HCT116 (cell line): ENCODE data around the gene PRSS57. TPM values are rescaled to one million over a fixed set of nuclear protein-coding genes. Genes with fewer than 3 reads are reported as not detected.

Experiments
- ATAC-seq: fragments of 200-7000 bp; cut with Tn5 transposase; 2 replicates; pipeline ENCODE4 v1.9.1; 2020; ENCODE audit warnings: mild to moderate bottlenecking, moderate library complexity
- BruUV-seq: library from RNA; stranded (reverse); fragments of 400-500 nt; replicated peaks from 2 replicates; lab custom pipeline; 2021; lab: Mats Ljungman, UMichigan
- CTCF ChIA-PET: fragments of 300-600 bp; sonication (Branson Sonifier 250); formaldehyde crosslinking; loops from one replicate; lab custom pipeline; 2021; ENCODE audit warnings: antibody characterized with exemption; lab: Charles Lee
- POLR2A ChIA-PET: fragments of 300-600, 350-600 bp; sonication (Branson Sonifier 250); formaldehyde crosslinking; loops from one replicate; lab custom pipeline; 2021; ENCODE audit warnings: antibody characterized with exemption; lab: Charles Lee
- RAD21 ChIA-PET, 2 experiments: fragments of 300-600 bp; sonication (Branson Sonifier 250); formaldehyde crosslinking; loops; one replicate each; lab custom pipeline; 2023; ENCODE audit warnings: low total read pairs in 2 of 2; ENCODE audit not compliant: uncharacterized antibody in 2 of 2, unreplicated experiment in 2 of 2, low non-redundant PET in 1 of 2; lab: Charles Lee
- DNase-seq: peaks from one replicate; pipeline ENCODE4 v3.0.0-alpha.2; 2010; ENCODE audit warnings: low read depth, low spot score
- H2AFZ ChIP-seq: fragments of 200-600 bp; shearing (Covaris generic), sonication (generic); 2 replicates; pipeline ENCODE4 v1.6.1; 2017; ENCODE audit warnings: low read depth, mixed run types, mixed read lengths, antibody characterized with exemption, low read length; ENCODE audit not compliant: poor library complexity, severe bottlenecking
- H3K27ac ChIP-seq: 2 replicates; pipeline ENCODE4 v1.5.1; 2012; ENCODE audit warnings: low read depth, low read length
- H3K27me3 ChIP-seq: fragments of 200-600 bp; sonication (generic); 2 replicates; pipeline ENCODE4 v1.6.1; 2016; ENCODE audit warnings: mixed run types, low read length, mixed read lengths; ENCODE audit not compliant: insufficient read depth
- H3K36me3 ChIP-seq, 2 experiments: fragments of 200-500 bp in 1 of 2; fragments of 200-600 bp in 1 of 2; sonication (Bioruptor generic) in 1 of 2; sonication (generic) in 1 of 2; 2 replicates each; pipeline versions ENCODE4 v1.5.1 to v1.6.1; 2014 to 2016; ENCODE audit warnings: low read length in 2 of 2, inconsistent platforms in 1 of 2, mixed read lengths in 1 of 2, mixed run types in 1 of 2; ENCODE audit not compliant: insufficient read depth in 2 of 2, control insufficient read depth in 1 of 2
- H3K4me1 ChIP-seq, 2 experiments: fragments of 200-600 bp in 1 of 2; sonication (generic) in 1 of 2; 2 replicates each; pipeline versions ENCODE4 v1.5.1 to v1.6.1; 2012 to 2017; ENCODE audit warnings: low read length in 2 of 2, inconsistent platforms in 1 of 2, mild to moderate bottlenecking in 1 of 2, mixed read lengths in 1 of 2, mixed run types in 1 of 2, moderate library complexity in 1 of 2; ENCODE audit not compliant: insufficient read depth in 2 of 2, control insufficient read depth in 1 of 2
- H3K4me2 ChIP-seq: fragments of 200-600 bp; sonication (generic); 2 replicates; pipeline ENCODE4 v1.6.1; 2017; ENCODE audit warnings: mixed run types, low read length, mixed read lengths
- H3K4me3 ChIP-seq, 2 experiments: fragments of 200-600 bp in 1 of 2; sonication (generic) in 1 of 2; replicated peaks in 1 of 2; 2 replicates each; pipeline ENCODE4 v1.5.1; 2011 to 2016; ENCODE audit warnings: low read length in 2 of 2, control low read depth in 1 of 2, low read depth in 1 of 2, mild to moderate bottlenecking in 1 of 2, mixed read lengths in 1 of 2, mixed run types in 1 of 2
- H3K79me2 ChIP-seq: fragments of 200-600 bp; sonication (generic); 2 replicates; pipeline ENCODE4 v1.6.1; 2017; ENCODE audit warnings: mild to moderate bottlenecking, mixed run types, low read length, moderate library complexity, mixed read lengths; ENCODE audit not compliant: insufficient read depth
- H3K9ac ChIP-seq: fragments of 200-600 bp; sonication (generic); 2 replicates; pipeline ENCODE4 v1.6.1; 2016; ENCODE audit warnings: low read length, mixed read lengths
- H3K9me2 ChIP-seq: fragments of 200-600 bp; sonication (generic), shearing (Covaris generic); 2 replicates; pipeline ENCODE4 v1.6.1; 2017; ENCODE audit warnings: mixed run types, mild to moderate bottlenecking, moderate library complexity; ENCODE audit not compliant: insufficient read depth
- H3K9me3 ChIP-seq, 2 experiments: fragments of 200-500 bp in 1 of 2; fragments of 200-600 bp in 1 of 2; sonication (Bioruptor generic) in 1 of 2; sonication (generic) in 1 of 2; 2 replicates each; pipeline ENCODE4 v1.6.1; 2014 to 2017; ENCODE audit warnings: low read length in 2 of 2, mixed read lengths in 2 of 2, inconsistent platforms in 1 of 2, low read depth in 1 of 2, mild to moderate bottlenecking in 1 of 2, mixed run types in 1 of 2, moderate library complexity in 1 of 2; ENCODE audit not compliant: control insufficient read depth in 1 of 2, insufficient read depth in 1 of 2
- H4K20me1 ChIP-seq: fragments of 200-600 bp; sonication (generic), shearing (Covaris generic); 2 replicates; pipeline ENCODE4 v1.6.1; 2017; ENCODE audit warnings: mixed run types, mild to moderate bottlenecking, moderate library complexity; ENCODE audit not compliant: insufficient read depth
- ATF3 ChIP-seq: IDR thresholded peaks from 2 replicates; pipeline ENCODE4 v1.6.1; 2012
- CBX3 ChIP-seq: IDR thresholded peaks from 2 replicates; pipeline ENCODE4 v1.6.1; 2012; ENCODE audit warnings: low read depth
- CEBPB ChIP-seq: IDR thresholded peaks from 2 replicates; pipeline ENCODE4 v1.6.1; 2012; ENCODE audit warnings: low read depth
- EGR1 ChIP-seq: IDR thresholded peaks from 2 replicates; pipeline ENCODE4 v1.6.1; 2012; ENCODE audit warnings: low read depth
- ELF1 ChIP-seq: IDR thresholded peaks from 2 replicates; pipeline ENCODE4 v1.6.1; 2012; ENCODE audit warnings: low read depth, borderline replicate concordance
- EZH2 ChIP-seq: fragments of 200-600 bp; sonication (generic); IDR thresholded peaks from 2 replicates; pipeline ENCODE4 v1.6.1; 2017; ENCODE audit warnings: antibody characterized with exemption, mixed run types
- EZH2phosphoT487 ChIP-seq: fragments of 200-600 bp; IDR thresholded peaks from 2 replicates; pipeline ENCODE4 v1.6.1; 2018; ENCODE audit warnings: antibody characterized with exemption, borderline replicate concordance
- MAX ChIP-seq: IDR thresholded peaks from 2 replicates; pipeline ENCODE4 v1.6.1; 2012
- POLR2A ChIP-seq: IDR thresholded peaks from 2 replicates; pipeline ENCODE4 v1.7.0; 2011; ENCODE audit warnings: borderline replicate concordance; ENCODE audit not compliant: insufficient read depth, insufficient read length; ENCODE audit errors: extremely low read depth
- POLR2AphosphoS5 ChIP-seq: IDR thresholded peaks from 2 replicates; pipeline ENCODE4 v1.6.1; 2011; ENCODE audit warnings: mild to moderate bottlenecking, low read depth, low read length, moderate library complexity
- SIN3A ChIP-seq: IDR thresholded peaks from 2 replicates; pipeline ENCODE4 v1.6.1; 2012; ENCODE audit warnings: low read depth
- SP1 ChIP-seq: IDR thresholded peaks from 2 replicates; pipeline ENCODE4 v1.6.1; 2012; ENCODE audit warnings: low read depth
- ZBTB33 ChIP-seq: IDR thresholded peaks from 2 replicates; pipeline ENCODE4 v1.6.1; 2011; ENCODE audit warnings: mild to moderate bottlenecking, low read length, moderate library complexity; ENCODE audit not compliant: insufficient replicate concordance; ENCODE audit errors: extremely low read depth
- ZNF274 ChIP-seq: fragments of 200-500 bp; sonication (Bioruptor generic); IDR thresholded peaks from 2 replicates; pipeline ENCODE4 v1.6.1; 2014; ENCODE audit warnings: mild to moderate bottlenecking, low read depth, low read length, inconsistent platforms
- intact Hi-C: fragments of 100-400 bp; cut with micrococcal nuclease; formaldehyde crosslinking; loops from 2 replicates; pipeline ENCODE4 v1.10.0; 2022
- total RNA-seq: library from RNA; stranded (reverse); gene quantifications from one replicate; pipeline ENCODE4 v1.2.1, GENCODE V29; 2021; ENCODE audit not compliant: unreplicated experiment

The PRSS57 gene
- total RNA-seq, 1 experiment from 2014 or later, result not detected

- Histone ChIP-seq H3K4me1 (no peaks in the 10 kb centered on the region), H3K27ac (no peak overlapping the region), H2AFZ (no peak overlapping the region), H3K9me3 (no peaks in the 10 kb centered on the region), H3K4me3 (no peak overlapping the region), H3K36me3 (peaks cover 14 to 45% of the 10 kb centered on the region in 2 experiments), H3K4me2 (no peak overlapping the region), H3K79me2 (peaks cover 78% of the 10 kb centered on the region), H3K27me3 (no peaks in the 10 kb centered on the region), H3K9me2 (no peaks in the 10 kb centered on the region), H3K9ac (no peak overlapping the region), H4K20me1 (no peaks in the 10 kb centered on the region)
- intact Hi-C loops, result no loop called here
- ChIA-PET POLR2A (no interaction called here), RAD21 (no interaction called here), CTCF (no interaction called here)
- BruUV-seq, result no TSS peak
- no peak for ATAC-seq
- TF ChIP-seq CEBPB (no peak), SIN3A (no peak), EGR1 (no peak), POLR2A (no peak), POLR2AphosphoS5 (no peak), CBX3 (no peak), ZNF274 (no peak), ZBTB33 (no peak), SP1 (no peak), ATF3 (no peak), MAX (no peak), EZH2 (no peak), ELF1 (no peak), EZH2phosphoT487 (no peak)
- DNase-seq, result no peak
Measured at GRCh38 chr19:652467-653389, 42.5 kb downstream of the PRSS57 start.
